Endothelial cell of umbilical vein (primary cell): ENCODE measurements around the gene MYH11. TPM values are rescaled to one million over a fixed set of nuclear protein-coding genes. Genes with fewer than 3 reads are reported as not detected.

Source experiments
- BruUV-seq: library from RNA; stranded (reverse); fragments of 400-500 nt; replicated peaks from 2 replicates; lab custom pipeline; 2021; lab: Mats Ljungman, UMichigan
- CTCF ChIA-PET: fragments of 300-600, 350-600 bp; sonication (Branson Sonifier 250); formaldehyde crosslinking; loops from one replicate; lab custom pipeline; 2021; ENCODE audit warnings: antibody characterized with exemption, inconsistent platforms; lab: Charles Lee
- POLR2A ChIA-PET: fragments of 300-600, 350-600 bp; sonication (Branson Sonifier 250); formaldehyde crosslinking; loops from one replicate; lab custom pipeline; 2021; ENCODE audit warnings: antibody characterized with exemption, inconsistent platforms; lab: Charles Lee
- DNase-seq: peaks from one replicate; pipeline ENCODE4 v3.0.0-alpha.2; 2011; ENCODE audit warnings: low read depth, low spot score
- FAIRE-seq: peaks from 2 replicates; lab custom pipeline; 2011; peaks lifted over from hg19 to GRCh38; lab: Jason Lieb, UNC
- H2AFZ ChIP-seq: 2 replicates; pipeline ENCODE4 v1.6.0; 2012; ENCODE audit warnings: low read depth, low read length, control low read depth, inconsistent platforms
- H3K27ac ChIP-seq: 2 replicates; pipeline ENCODE4 v1.5.1; 2011; ENCODE audit warnings: low read depth, mild to moderate bottlenecking, control low read depth, low read length, moderate library complexity; ENCODE audit not compliant: insufficient read depth
- H3K27me3 ChIP-seq, 2 experiments: 2 replicates each; pipeline versions ENCODE4 v1.6.0 to v1.6.1; 2011; ENCODE audit warnings: low read length in 2 of 2, mixed read lengths in 1 of 2; ENCODE audit not compliant: control insufficient read depth in 2 of 2, insufficient read depth in 2 of 2
- H3K36me3 ChIP-seq, 2 experiments: 2 replicates in 1 of 2; 3 replicates in 1 of 2; pipeline ENCODE4 v1.5.1; 2011; ENCODE audit warnings: low read length in 2 of 2, mild to moderate bottlenecking in 1 of 2, moderate library complexity in 1 of 2; ENCODE audit not compliant: control insufficient read depth in 2 of 2, insufficient read depth in 2 of 2; ENCODE audit errors: extremely low read depth in 1 of 2
- H3K4me1 ChIP-seq: 3 replicates; pipeline ENCODE4 v1.5.1; 2011; ENCODE audit warnings: mild to moderate bottlenecking, low read length; ENCODE audit not compliant: control insufficient read depth, insufficient read depth; ENCODE audit errors: extremely low read depth
- H3K4me2 ChIP-seq: 2 replicates; pipeline ENCODE4 v1.6.1; 2011; ENCODE audit warnings: low read length, control low read depth, mixed read lengths; ENCODE audit not compliant: insufficient read depth
- H3K4me3 ChIP-seq, 3 experiments: fragments of 200-600 bp in 1 of 3; sonication (generic), shearing (Covaris generic) in 1 of 3; replicated peaks in 1 of 3; 2 replicates each; pipeline ENCODE4 v1.5.1; 2011 to 2016; ENCODE audit warnings: control low read depth in 3 of 3, low read length in 3 of 3, mild to moderate bottlenecking in 2 of 3, inconsistent platforms in 1 of 3, low read depth in 1 of 3, moderate library complexity in 1 of 3; ENCODE audit not compliant: insufficient read depth in 1 of 3
- H3K79me2 ChIP-seq: 2 replicates; pipeline ENCODE4 v1.6.0; 2012; ENCODE audit warnings: low read length, inconsistent platforms; ENCODE audit not compliant: control insufficient read depth, insufficient read depth
- H3K9ac ChIP-seq: replicated peaks from 2 replicates; pipeline ENCODE3; 2011; ENCODE audit warnings: low read length, control low read depth; ENCODE audit not compliant: insufficient read depth; ENCODE audit errors: extremely low read depth
- H3K9me1 ChIP-seq: replicated peaks from 3 replicates; pipeline ENCODE4 v1.6.0; 2011; ENCODE audit warnings: mild to moderate bottlenecking, low read length; ENCODE audit not compliant: control insufficient read depth, insufficient read depth; ENCODE audit errors: extremely low read depth
- H3K9me3 ChIP-seq: replicated peaks from 2 replicates; pipeline ENCODE4 v1.5.1; 2012; ENCODE audit warnings: low read length, inconsistent platforms; ENCODE audit not compliant: control insufficient read depth, insufficient read depth
- H4K20me1 ChIP-seq: replicated peaks from 2 replicates; pipeline ENCODE3; 2011; ENCODE audit warnings: mild to moderate bottlenecking, low read length; ENCODE audit not compliant: control insufficient read depth, insufficient read depth; ENCODE audit errors: extremely low read depth
- CTCF ChIP-seq, 2 donors: IDR thresholded peaks; 1 replicate in 1 of 2; 2 replicates in 1 of 2; pipeline ENCODE4 v1.5.1; 2011; ENCODE audit warnings: low read length in 2 of 2, mild to moderate bottlenecking in 2 of 2, moderate library complexity in 2 of 2, control low read depth in 1 of 2, inconsistent platforms in 1 of 2, low read depth in 1 of 2; ENCODE audit not compliant: insufficient read depth in 1 of 2; ENCODE audit errors: extremely low read depth in 1 of 2
- EZH2 ChIP-seq: IDR thresholded peaks from 2 replicates; pipeline ENCODE4 v1.6.1; 2012; ENCODE audit warnings: borderline replicate concordance, low read depth, mild to moderate bottlenecking, moderate library complexity, low read length, inconsistent platforms; ENCODE audit not compliant: severe bottlenecking
- FOS ChIP-seq: IDR thresholded peaks from 2 replicates; pipeline ENCODE4 v1.6.1; 2011; ENCODE audit warnings: mild to moderate bottlenecking, low read length, moderate library complexity, borderline replicate concordance; ENCODE audit not compliant: insufficient read depth
- GATA2 ChIP-seq: IDR thresholded peaks from 2 replicates; pipeline ENCODE4 v1.7.0; 2011; ENCODE audit warnings: low read depth, mild to moderate bottlenecking, moderate library complexity, mixed read lengths, low read length; ENCODE audit not compliant: insufficient read length, insufficient read depth
- JUN ChIP-seq: IDR thresholded peaks from 2 replicates; pipeline ENCODE4 v1.6.1; 2011; ENCODE audit warnings: borderline replicate concordance, low read depth; ENCODE audit not compliant: insufficient read length, insufficient read depth
- MAX ChIP-seq: IDR thresholded peaks from 2 replicates; pipeline ENCODE4 v1.6.1; 2011; ENCODE audit not compliant: insufficient read depth, insufficient read length
- MYC ChIP-seq: IDR thresholded peaks from one replicate; pipeline ENCODE4 v1.6.1; 2011; ENCODE audit warnings: mild to moderate bottlenecking, low read depth, low read length
- POLR2A ChIP-seq: IDR thresholded peaks from 2 replicates; pipeline ENCODE4 v1.6.1; 2012; ENCODE audit warnings: low read depth, mild to moderate bottlenecking, control low read depth, low read length
- POLR2AphosphoS5 ChIP-seq: IDR thresholded peaks from 2 replicates; pipeline ENCODE4 v1.6.1; 2012; ENCODE audit warnings: low read depth, mild to moderate bottlenecking, control low read depth, low read length, moderate library complexity; ENCODE audit not compliant: insufficient read depth
- dilution Hi-C: fragments of 300-500 bp; cut with MboI; formaldehyde crosslinking; loops from one replicate; pipeline ENCODE4 v1.15.0; 2019; ENCODE audit warnings: low sequenced_read_pairs; ENCODE audit not compliant: extremely low pct_ligation_motif_present
- intact Hi-C: fragments of 100-400 bp; cut with micrococcal nuclease; formaldehyde crosslinking; loops from one replicate; pipeline ENCODE4 v1.10.0; 2022
- polyA plus RNA-seq, 4 experiments: library from polyadenylated mRNA; depleted of rRNA in 3 of 4; stranded (reverse) in 3 of 4; unstranded in 1 of 4; fragments of >200 nt; gene quantifications; 2 replicates each; pipeline versions ENCODE4 v1.2.1 to v1.2.3, GENCODE V29; 2011 to 2012; ENCODE audit warnings: missing spikeins in 1 of 4
- total RNA-seq: library from RNA; stranded (reverse); gene quantifications from 2 replicates; pipeline ENCODE4 v1.2.3, GENCODE V29; 2021

MYH11 gene
- total and polyA plus RNA-seq, 2 donors (not counting 3 experiments of a cell fraction or from before 2014, with no cell fraction given): not detected

- dilution Hi-C loops: no loop called here
Measured at GRCh38 chr16:15779664-15780351, 77.0 kb downstream of the MYH11 start.

GRCh38 chr16:15778999-15779614, 77.7 kb downstream of the MYH11 start:
- intact Hi-C loops: loop anchor here (2.0 kb wide), 1 partner anchor 44 kb away; no protein-coding TSS in a partner anchor
- TF ChIP-seq JUN (no peak), GATA2 (no peak), POLR2AphosphoS5 (no peak), FOS (no peak), MYC (no peak), MAX (no peak), CTCF (IDR thresholded peaks at IDR 0.05; ENCODE audit: extremely low read depth in 1 of 2, insufficient read depth in 1 of 2, low read depth in 1 of 2, low read length in 2 of 2) (no peak), POLR2A (no peak), EZH2 (no peak)
- Histone ChIP-seq H3K4me3 (no peak overlapping the region), H3K9me1 (no peaks in the 10 kb centered on the region), H4K20me1 (no peaks in the 10 kb centered on the region), H3K9me3 (no peaks in the 10 kb centered on the region), H3K27ac (no peak overlapping the region), H3K4me1 (no peaks in the 10 kb centered on the region), H3K27me3 (peaks cover 5 to 7% of the 10 kb centered on the region in 2 experiments), H3K36me3 (no peaks in the 10 kb centered on the region), H2AFZ (no peak overlapping the region), H3K4me2 (no peak overlapping the region), H3K9ac (no peak overlapping the region), H3K79me2 (no peaks in the 10 kb centered on the region)
- dilution Hi-C loops: no loop called here
- FAIRE-seq: no peak
- ChIA-PET POLR2A (no interaction called here), CTCF (interaction anchor here (4.0 kb wide), 1 partner anchor 43 kb away, joined by 66 read pairs; no protein-coding TSS in a partner anchor)
- no peak for DNase-seq
- no TSS peak for BruUV-seq

More at GRCh38 chr16:15779664-15780351, 77.0 kb downstream of the MYH11 start:
- no peaks in the 10 kb centered on the region for H3K4me1 ChIP-seq
- FAIRE-seq (no peak), DNase-seq (no peak)
- no peak overlapping the region for H3K4me2 ChIP-seq
- H3K36me3 ChIP-seq: no peaks in the 10 kb centered on the region
- POLR2A ChIA-PET: no interaction called here
- TF ChIP-seq MYC (no peak), EZH2 (no peak), JUN (no peak)
- CTCF ChIA-PET: interaction anchor here (4.0 kb wide), 1 partner anchor 42 kb away, joined by 66 read pairs; no protein-coding TSS in a partner anchor
- BruUV-seq: no TSS peak
- no peak overlapping the region for H3K9ac ChIP-seq
- H3K79me2 ChIP-seq: no peaks in the 10 kb centered on the region
- H2AFZ ChIP-seq: no peak overlapping the region
- H3K9me3 ChIP-seq: no peaks in the 10 kb centered on the region
- no peak overlapping the region for H3K27ac ChIP-seq
- intact Hi-C loops: loop anchor here (2.0 kb wide), 1 partner anchor 43 kb away; no protein-coding TSS in a partner anchor
- no peak overlapping the region for H3K4me3 ChIP-seq
- peaks cover 3 to 5% of the 10 kb centered on the region in 2 experiments for H3K27me3 ChIP-seq
- H3K9me1 ChIP-seq: no peaks in the 10 kb centered on the region
- H4K20me1 ChIP-seq: no peaks in the 10 kb centered on the region
